Superior temporal gyrus (tissue), 1 donor: ENCODE results near the gene FTL.
A peak's percentile ranks its signal among the peaks of the same experiment; 100 is the strongest.

Experiments
- DNase-seq: peaks from one replicate; pipeline ENCODE4 v3.0.0-alpha.2; 2016; ENCODE audit errors: extremely low spot score

The FTL gene

GRCh38 chr19:48965806-48966540 lies 864 bp downstream of the FTL start:
- peak; percentile 94 for DNase-seq

- no peak for DNase-seq
These were observed 1.6 kb downstream of the FTL start for GRCh38 chr19:48966541-48967345.

GRCh38 chr19:48967346-48968178 lies 2.5 kb downstream of the FTL start:
- peak; percentile 42 for DNase-seq

- DNase-seq, result no peak
These were observed 3.1 kb downstream of the FTL start for GRCh38 chr19:48968179-48968661.

- DNase-seq, result no peak
These were observed 3.7 kb downstream of the FTL start for GRCh38 chr19:48968813-48969218.

- no peak for DNase-seq
These were observed 4.4 kb downstream of the FTL start for GRCh38 chr19:48969276-48970138.

- DNase-seq, result no peak
These were observed 5.1 kb downstream of the FTL start for GRCh38 chr19:48970139-48970766.

GRCh38 chr19:48970923-48971395 lies 5.8 kb downstream of the FTL start:
- peak; percentile 91 for DNase-seq

GRCh38 chr19:48975947-48976847 lies 11.1 kb downstream of the FTL start:
- DNase-seq, result no peak

- DNase-seq, result no peak
These were observed 12.0 kb downstream of the FTL start for GRCh38 chr19:48977061-48977460.

- DNase-seq, result no peak
These were observed 17.2 kb downstream of the FTL start for GRCh38 chr19:48982280-48982679.

- no peak for DNase-seq
These were observed 20.6 kb downstream of the FTL start for GRCh38 chr19:48985711-48986110.

- DNase-seq, result no peak
These were observed 21.1 kb downstream of the FTL start for GRCh38 chr19:48986211-48986610.

GRCh38 chr19:48987323-48987722 lies 22.2 kb downstream of the FTL start:
- no peak for DNase-seq

GRCh38 chr19:48988286-48988685 lies 23.2 kb downstream of the FTL start:
- no peak for DNase-seq

- DNase-seq, result no peak
These were observed 23.8 kb downstream of the FTL start for GRCh38 chr19:48988860-48989259.

- no peak for DNase-seq
These were observed 24.7 kb downstream of the FTL start for GRCh38 chr19:48989701-48990291.

GRCh38 chr19:48990400-48990799 lies 25.3 kb downstream of the FTL start:
- no peak for DNase-seq

- no peak for DNase-seq
These were observed 26.0 kb downstream of the FTL start for GRCh38 chr19:48991011-48991609.
